Tibial nerve (tissue), 4 donors: ENCODE results near the gene UBASH3B.

Experiments used
- CTCF ChIP-seq, 5 experiments: fragments of 200-600 bp in 3 of 5; fragments of 450-650 bp in 2 of 5; sonication (generic) in 3 of 5; IDR thresholded peaks; one replicate each; pipeline ENCODE4 v1.5.1; 2016 to 2019; ENCODE audit warnings: antibody characterized with exemption in 5 of 5, mild to moderate bottlenecking in 3 of 5, moderate library complexity in 2 of 5
- EP300 ChIP-seq, 2 donors: sonication (generic); formaldehyde crosslinking; IDR thresholded peaks; one replicate each; pipeline ENCODE4 v1.6.1; 2017; ENCODE audit warnings: antibody characterized with exemption in 2 of 2, mild to moderate bottlenecking in 1 of 2

- TF ChIP-seq EP300 (IDR thresholded peaks at IDR 0.05) (no peak), CTCF (IDR thresholded peaks at IDR 0.05) (no peak)
These were observed 107.6 kb downstream of the UBASH3B start for GRCh38 chr11:122763108-122763507.
